ENCODE results near the gene BBIP1.
"Not testable (repeated sequence)": the region's sequence is repeated elsewhere in the genome, so short reads cannot be mapped to it uniquely, and the experiment has no call there.

BBIP1 gene

DNA sequence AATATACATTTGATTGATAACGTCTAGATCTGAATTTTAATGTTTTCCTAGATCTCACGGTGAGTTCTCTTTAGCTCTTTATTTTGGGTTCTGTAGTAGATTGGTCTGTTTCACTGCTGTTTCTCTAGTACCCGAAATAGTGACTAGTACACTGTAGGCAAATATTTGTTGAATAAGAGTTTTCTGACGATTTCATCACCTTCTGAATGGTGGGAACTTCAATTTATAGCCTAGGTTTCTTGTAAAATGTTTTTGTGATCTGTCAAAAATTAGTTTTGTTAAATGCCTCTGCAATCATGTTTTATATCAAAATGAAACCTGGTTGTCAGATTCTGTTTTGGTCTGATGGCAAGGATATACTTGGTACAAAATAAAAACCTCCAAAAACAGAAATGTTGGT lies 37.1 kb downstream of the BBIP1 start:
- ATAC-seq, result no peak

DNA sequence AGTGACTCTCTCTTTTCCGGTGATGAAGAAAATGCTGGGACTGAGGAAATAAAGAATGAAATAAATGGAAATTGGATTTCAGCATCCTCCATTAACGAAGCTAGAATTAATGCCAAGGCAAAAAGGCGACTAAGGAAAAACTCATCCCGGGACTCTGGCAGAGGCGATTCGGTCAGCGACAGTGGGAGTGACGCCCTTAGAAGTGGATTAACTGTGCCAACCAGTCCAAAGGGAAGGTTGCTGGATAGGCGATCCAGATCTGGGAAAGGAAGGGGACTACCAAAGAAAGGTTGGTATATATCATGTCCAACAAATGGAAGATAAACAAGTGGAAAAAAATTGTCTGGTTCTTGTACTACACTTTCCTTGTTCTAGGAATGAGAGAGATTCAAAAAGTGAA lies 37.7 kb downstream of the BBIP1 start:
- no peak for ATAC-seq

GRCh38 chr10:110880012-110880411 lies 39.0 kb downstream of the BBIP1 start:
- peak; percentile 31 to 33 for ATAC-seq

DNA sequence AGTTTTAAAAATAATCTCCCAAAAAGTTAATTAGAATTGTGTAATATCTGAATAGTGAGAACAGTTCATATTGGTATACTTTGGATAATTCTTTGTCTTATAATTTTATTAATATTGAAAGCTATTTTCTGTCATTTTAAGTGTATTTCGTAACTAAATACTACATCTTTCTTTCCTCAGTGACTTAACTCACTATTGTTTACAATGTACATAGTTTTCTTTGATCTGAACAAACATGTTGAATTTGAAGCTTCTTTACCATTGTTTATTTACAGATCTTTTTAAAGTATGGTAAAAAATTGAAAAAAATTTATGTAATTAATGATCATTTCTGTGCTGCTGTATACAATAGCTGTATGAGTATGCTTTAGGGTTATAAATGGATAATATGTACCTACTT lies 42.2 kb downstream of the BBIP1 start:
- no peak for ATAC-seq

- ATAC-seq, result no peak
These were observed 43.0 kb downstream of the BBIP1 start for GRCh38 chr10:110876000-110876399.

- no peak for ATAC-seq
These were observed 45.0 kb downstream of the BBIP1 start for GRCh38 chr10:110873951-110874350.

DNA sequence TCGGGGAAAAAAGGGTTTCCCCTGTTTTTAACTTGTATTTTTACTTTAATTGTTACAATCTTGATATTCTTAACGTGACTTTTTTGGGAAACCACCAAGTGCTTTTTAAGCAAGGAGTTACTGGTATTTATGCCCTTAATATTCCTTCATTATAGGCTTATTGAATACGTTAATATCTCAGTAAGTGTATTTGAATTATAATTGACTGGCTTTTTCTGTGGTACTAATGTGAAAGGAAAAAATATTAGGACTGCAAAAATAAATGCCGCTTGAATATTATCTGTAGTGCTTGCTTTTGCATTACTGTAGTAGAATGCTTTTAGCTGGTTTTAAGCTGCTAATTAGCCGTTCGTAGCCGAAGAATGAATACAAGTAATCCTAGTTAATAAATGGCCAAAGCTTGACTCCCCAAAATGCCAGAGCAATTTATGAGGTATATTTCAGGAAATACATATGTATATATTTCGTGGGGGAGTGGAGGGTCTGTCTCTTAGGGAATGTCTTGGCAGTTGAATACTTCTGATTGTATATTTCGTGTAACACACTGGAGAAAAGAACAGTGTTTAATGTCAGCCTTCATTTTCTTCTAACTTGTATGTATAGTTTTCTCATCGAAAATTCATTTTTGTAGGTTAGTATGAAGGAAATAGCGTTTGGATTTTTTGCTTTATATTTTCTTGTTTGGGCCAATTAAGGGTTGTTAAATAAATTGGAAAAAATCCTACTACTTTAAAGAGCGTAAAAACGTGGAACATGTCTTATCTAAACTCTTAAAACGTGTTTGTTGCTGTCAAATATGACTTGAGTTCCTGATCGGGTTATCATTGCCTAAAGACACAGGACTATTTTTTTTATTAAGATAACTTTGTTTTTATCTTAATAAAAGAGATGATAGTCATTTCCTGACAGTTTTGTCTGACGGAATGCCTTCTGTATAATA lies 45.7 kb downstream of the BBIP1 start:
- no peak for ATAC-seq

DNA sequence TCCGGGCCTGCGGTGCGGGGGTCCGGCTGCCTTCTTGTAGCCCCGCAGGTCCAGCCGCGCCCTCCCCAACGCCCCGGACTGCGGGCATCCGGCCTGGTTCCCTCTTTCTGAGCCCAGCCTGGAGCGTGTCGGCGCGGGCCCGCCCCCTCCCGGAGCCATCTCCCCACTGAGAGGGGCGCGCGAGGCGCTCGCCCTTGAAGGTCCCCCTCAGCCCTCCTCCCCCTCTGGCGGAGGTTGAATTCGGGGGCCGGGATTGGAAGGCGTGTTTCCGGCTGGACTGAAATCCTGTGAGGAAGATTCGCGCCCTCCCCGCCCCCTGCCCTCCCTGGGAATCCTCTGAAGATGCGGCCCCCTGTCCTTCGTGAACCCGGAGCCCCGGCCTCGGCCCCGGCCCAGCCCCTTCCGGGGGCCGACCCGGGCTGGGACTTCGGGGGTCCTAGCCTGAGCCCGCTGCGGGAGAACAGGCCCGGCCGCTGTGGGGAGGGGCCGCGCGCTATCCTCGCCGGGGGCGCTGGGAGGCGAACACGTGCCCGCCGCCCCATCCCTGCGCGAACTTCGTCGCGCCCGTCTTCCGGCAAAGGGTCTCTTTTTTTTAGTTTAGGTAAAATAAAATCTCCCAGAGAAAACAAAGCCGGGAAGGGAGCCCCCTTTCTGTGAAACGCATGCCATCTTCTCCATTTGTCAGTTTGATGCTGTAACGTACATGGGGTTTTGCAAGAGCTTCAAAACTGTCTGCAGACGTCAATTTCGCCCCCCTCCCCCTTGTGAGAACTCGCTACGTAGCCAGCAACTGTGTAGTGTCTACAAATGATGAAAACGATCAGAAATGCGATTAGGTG lies 46.6 kb downstream of the BBIP1 start:
- peak; percentile 71 to 75 for ATAC-seq

DNA sequence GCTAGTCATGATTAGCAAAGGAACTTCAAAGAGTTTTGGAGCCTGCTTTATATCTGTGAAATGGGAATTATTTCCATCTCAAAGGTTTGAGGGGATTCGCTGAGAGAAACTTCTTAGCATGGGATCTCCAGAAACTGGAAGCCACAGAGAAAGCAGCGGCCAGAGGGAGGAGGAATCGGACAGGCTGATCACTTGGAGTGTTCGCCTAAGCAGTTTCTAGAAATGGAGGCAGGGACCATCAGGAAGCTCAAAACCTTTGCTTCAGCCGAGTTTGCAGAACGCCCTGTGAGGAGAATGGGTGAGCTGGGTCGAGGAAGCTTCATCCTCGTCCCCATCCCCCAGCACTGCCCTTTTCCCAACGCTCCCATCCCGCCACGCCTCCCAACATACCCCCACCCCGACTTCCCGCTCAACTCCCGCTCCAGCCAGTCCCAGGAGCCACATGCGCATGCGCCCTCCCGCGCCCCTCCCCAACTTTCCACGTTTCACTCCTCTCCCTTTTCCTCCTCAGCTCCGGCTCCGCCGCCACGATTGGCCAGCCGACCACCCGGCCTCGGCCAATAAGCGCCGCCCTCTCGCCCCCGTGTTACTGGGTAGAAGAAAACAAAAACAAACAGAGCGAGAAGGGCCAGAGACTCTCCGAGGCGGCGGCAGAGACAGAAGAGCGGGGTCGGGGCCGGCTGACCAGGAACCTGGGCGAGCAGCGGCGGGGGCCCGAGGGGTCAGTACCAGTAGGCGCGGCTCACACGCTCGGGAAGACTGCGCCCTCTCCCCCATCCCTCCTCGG lies 47.5 kb downstream of the BBIP1 start, which contains the start of gene PDCD4:
TSS of gene PDCD4 (plus strand) at position 631 of the 787 bp plus-strand sequence. CDS start 4,100 bp downstream, outside the sequence.
- peak; percentile 86 to 88 for ATAC-seq

DNA sequence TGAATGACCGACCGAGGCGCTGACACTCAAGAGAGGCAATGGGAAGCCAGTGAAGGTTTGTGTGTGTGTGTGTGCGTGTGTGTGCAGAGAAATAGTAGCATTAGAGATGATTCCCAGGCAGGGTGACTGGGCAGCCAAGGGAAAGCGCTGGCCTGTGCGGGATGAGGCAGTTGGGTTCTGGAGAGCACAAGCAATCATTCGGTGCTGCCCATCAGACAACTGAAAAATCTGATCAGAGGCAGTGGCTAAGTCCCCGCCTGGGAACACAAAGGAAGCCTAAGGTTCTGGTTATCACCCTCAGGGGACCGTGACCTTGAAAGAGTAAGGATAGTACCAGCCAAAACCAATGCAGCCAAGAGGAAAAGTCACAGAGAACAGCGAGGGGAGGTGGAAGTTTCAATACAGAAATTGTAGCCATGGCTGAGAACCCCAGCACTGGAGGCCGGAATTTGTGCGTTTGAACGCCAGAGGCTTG lies 48.1 kb downstream of the BBIP1 start:
- no peak for ATAC-seq

DNA sequence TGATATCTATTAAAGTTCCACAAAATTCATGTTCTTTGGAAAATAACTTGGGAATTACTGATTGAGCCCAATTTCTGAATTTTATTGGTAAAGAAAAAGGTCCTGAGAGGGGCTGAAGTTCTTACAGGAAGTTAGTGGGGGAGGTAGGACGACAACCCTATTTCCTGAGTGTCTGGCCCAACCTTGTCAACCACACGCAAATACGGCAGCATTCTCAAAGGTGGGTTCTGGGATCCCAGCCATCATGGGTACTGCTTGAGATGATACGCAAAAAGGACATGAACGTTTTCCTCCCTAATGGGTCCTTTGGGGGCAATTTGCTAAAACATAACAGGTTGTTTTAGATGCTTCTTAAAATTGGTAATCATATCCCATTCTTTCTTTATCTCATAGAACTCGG lies 50.0 kb downstream of the BBIP1 start:
- ATAC-seq, result no peak

DNA sequence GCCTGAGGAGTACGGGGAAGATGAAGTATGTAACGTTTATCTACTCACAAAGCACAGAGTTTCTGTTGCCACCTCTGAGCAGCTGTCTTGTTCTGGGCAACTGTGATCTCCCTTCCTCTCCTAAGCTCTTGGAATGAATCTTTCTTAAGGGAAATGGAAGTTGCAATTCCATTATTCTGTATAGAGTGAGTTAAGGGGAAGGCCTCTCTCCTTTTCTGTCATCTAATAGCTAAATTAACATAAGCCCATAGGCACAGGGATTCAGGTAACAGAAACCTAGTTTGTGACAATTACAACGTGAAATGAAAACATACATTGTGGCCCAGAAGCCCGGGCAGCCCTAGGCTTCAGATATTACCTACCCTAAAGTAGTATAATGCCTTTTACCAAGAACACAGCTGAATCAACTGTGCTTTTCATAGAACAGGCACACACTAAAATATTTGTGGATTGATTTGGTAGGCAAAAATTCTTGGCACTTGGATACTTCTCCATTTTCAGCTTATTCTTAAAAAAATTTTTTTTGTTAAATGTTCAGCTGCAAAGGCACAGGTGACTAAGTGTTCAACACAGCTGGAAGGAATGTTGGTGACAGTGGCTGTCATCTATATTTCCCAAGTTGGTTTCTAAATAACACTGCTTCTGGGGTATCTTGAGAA lies 51.0 kb downstream of the BBIP1 start:
- ATAC-seq, result no peak

DNA sequence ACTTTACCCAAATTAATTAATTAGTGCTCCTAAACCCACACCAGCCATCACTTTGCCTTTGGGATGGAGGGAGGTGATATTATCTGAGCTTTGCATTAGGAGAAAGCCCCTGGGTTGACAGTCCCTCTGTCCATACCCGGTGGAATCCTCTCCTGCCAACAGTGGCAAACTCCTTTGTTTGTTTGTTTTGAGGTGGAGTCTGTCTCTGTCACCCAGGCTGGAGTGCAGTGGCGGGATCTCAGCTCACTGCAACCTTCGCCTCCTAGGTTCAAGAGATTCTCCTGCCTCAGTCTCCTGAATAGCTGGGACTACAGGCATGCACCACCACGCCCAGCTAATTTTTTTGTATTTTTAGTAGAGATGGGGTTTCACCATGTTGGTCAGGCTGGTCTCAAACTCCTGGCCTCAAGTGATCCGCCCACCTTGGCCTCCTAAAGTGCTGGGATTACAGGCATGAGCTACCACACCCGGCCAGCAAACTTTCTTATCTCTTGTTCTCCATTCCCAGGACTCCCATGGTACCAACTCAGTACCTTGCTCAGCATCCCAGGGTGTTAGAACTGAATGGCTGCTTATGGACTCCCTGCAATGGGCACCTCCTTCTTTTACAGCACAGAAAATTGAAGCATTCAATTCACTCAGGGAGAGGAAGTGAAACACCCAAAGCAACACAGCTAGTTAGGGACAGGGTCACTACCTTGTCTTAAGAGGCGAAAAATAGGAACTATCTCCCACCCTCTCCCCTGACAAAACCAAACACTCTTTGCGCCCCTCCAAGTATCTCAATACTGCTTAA lies 51.8 kb downstream of the BBIP1 start:
- ATAC-seq, result not testable (repeated sequence)

DNA sequence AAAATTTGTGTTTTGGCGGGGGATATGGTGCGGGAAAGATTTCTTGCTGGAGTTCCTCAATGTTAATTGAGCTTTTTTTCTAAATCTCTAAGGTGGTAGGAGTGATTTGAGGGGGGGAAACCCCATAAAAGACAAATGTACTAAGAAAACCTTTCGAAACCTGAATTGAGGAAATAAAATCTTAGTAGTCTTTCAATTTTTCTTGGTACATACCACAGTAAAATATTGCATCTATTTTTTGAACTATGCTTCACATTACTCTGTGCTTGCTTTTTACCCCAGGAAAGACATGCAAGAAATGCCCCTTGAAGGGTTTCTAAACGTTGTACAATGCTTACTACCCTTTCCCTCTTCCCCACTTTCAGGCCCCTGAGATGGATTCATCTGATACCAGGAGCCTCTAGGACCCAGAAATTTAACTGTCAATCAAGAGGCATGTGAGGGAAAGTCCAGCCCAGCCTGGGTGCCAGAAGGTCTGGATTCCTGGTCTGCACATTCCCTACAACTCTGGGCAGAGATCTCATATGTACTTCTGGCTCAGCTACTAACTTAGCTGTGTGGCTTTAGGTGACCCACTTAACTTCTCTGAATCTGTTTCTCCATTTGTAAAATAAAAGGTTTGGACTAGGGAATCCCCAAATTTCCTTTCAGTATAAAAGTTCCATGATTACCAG lies 53.0 kb downstream of the BBIP1 start:
- ATAC-seq, result peak; percentile 18 to 42

- no peak for ATAC-seq
These were observed 53.7 kb downstream of the BBIP1 start for GRCh38 chr10:110865186-110865808.

GRCh38 chr10:110864662-110865140 lies 54.3 kb downstream of the BBIP1 start:
- ATAC-seq, result peak; percentile 68 to 74

DNA sequence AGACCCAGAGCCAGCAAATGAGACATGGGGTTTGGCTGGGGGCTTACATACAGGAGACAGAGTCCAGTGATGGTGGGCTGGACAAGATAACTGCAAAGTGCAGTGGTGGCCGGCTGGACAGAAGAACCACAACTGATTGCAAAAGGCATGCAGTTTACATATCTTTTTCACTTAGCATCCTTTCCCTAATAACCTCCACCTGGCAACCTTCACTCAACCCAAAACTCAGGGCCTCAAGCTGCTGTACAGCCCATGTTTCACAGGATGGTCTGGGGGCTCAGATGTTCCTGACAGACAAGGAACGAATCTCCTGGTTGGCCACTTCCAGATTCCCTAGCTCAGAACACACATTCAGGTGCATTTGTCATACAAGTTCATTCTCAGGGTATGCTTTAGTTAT lies 55.0 kb downstream of the BBIP1 start:
- no peak for ATAC-seq

DNA sequence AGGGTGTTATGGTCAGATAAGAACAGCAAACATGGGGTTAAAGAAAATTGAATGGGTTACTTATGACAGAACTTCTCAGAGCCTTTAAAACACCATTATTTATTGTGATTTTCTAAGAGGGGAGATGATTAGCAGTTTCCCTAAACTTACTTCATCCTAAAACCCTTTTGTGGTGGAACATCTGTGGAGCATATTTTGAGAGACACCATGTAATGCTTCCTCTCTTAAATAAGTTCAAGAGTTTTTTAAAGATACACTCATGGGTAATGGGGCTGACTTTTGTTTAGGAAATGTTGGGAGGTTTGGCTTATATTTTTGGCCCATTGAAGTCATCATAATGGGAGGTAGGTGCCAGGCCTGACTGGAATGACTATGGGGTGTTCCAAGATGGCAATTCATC lies 55.6 kb downstream of the BBIP1 start:
- ATAC-seq, result no peak

- no peak for ATAC-seq
These were observed 56.0 kb downstream of the BBIP1 start for GRCh38 chr10:110862961-110863360.

All from activated CD4-positive, CD25-positive, alpha-beta regulatory T cell treated with anti-CD3 and anti-CD28 coated beads, Interleukin-2, amount 50 U/mL, for 24 hours (primary cell).